Glomerular endothelial cell (primary cell): ENCODE data around the gene HMBS. TPM values are rescaled to one million over a fixed set of nuclear protein-coding genes. Genes with fewer than 3 reads are reported as not detected.
A peak's percentile ranks its signal among the peaks of the same experiment; 100 is the strongest.

Experiments used
- DNase-seq: peaks from one replicate; pipeline ENCODE4 v3.0.0-alpha.2; 2011; ENCODE audit warnings: low read depth, low spot score; ENCODE audit errors: extremely low read depth
- total RNA-seq: library from RNA; depleted of rRNA; stranded (reverse); fragments of >200 nt; gene quantifications from 2 replicates; pipeline ENCODE4 v1.2.3, GENCODE V29; 2015

The HMBS gene
- total RNA-seq, 1 donor from 2014 or later, result 10.1 TPM

DNA sequence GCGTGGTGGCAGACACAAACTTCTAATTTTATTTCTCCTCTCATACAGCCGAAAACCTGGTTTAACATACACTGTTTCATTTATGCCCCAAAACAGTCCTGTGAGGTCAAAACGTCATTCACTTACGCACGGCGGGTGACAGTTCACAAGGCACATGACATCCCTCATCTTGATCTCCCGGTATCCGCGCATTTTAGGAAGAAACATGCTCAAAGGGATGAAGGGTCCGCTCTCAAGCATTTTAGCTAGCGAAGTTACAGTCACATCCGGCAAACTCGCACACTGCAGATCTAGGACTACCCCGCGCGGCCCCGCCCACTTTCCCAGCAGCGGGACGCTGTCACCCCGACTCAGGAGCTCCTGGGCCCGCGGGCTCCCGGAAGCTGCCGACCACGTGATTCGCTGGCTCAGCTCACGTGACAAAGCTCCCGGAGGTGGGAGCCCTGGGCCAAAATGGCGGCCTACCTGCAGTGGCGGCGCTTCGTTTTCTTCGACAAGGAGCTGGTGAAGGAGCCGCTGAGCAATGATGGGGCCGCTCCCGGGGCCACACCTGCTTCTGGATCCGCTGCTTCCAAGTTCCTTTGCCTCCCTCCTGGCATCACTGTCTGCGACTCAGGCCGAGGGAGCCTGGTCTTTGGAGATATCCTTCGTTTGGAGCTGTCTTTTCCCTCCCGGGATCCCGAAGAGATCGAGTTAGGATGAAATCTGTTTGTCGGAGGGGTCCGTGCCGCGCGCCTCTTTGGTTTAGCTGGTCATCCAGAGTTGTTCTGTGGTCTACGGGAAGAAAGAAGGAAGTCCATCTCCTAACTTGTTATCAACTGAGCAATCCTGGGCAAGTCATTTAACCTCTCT lies 17.1 kb upstream of the HMBS start, which contains the start of gene VPS11:
VPS11 (plus strand) TSS at position 448 of the 852 bp plus-strand sequence; CDS start at position 454, 6 bp downstream.
- peak; percentile 71 for DNase-seq

DNA sequence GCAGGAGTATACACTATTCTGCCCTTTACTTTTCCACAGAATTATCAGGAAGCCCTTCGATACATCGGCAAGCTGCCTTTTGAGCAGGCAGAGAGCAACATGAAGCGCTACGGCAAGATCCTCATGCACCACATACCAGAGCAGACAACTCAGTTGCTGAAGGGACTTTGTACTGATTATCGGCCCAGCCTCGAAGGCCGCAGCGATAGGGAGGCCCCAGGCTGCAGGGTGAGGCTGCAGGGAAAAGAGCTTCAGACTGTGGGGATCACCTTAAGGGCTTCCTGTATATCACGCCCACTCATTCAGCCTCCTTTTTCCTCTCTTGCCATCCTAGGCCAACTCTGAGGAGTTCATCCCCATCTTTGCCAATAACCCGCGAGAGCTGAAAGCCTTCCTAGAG lies 6.8 kb upstream of the HMBS start:
- DNase-seq, result no peak

GRCh38 chr11:119078675-119079420 lies 5.8 kb upstream of the HMBS start:
- no peak for DNase-seq

DNA sequence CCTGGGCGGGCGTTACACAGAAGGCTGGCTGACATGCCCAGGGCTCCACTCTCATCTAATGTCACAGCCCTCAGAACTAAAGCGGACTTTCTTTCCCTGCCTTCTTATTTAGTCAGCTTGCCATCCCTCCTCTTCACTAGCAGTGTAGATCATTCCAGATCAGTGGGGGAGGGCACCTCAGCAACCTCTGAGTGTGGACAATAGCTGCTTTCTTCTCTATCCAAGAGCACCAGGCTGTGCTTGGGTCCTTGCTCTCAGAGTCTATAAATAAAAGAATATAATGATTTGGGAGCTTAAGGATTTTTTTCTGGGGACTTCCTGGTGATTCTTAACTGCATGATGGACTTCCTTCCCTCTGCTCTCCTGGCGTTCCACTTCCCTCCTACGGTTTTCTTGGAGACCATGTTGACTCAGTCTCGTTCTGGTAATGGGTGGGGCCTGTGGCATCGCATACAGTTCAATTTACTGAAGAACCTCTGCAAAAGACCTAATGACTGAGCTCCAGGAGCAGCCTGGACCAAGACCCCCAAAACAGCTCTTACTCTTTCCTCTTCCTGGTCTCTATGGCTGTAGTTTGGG lies 2.9 kb upstream of the HMBS start:
- no peak for DNase-seq

DNA sequence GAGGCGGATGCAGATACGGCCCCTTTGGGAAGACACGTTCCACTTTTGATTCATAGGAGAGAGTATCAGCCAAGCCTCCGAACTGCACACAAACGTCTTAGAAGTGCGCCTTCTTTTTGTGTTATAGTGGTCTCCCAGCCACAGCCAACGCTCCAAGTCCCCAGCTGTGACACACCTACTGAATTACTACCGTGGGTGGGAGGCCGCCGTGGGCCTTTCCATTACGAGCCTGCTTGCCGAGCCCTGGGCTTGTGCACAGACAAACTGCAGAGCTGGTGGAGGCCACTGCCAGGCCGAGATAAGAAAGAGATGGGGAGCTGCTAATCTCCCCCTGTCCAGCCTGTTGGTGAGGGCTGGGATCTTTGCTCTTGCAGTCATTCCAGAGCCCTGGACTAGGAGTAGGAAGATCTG lies 761 bp downstream of the HMBS start:
- no peak for DNase-seq

DNA sequence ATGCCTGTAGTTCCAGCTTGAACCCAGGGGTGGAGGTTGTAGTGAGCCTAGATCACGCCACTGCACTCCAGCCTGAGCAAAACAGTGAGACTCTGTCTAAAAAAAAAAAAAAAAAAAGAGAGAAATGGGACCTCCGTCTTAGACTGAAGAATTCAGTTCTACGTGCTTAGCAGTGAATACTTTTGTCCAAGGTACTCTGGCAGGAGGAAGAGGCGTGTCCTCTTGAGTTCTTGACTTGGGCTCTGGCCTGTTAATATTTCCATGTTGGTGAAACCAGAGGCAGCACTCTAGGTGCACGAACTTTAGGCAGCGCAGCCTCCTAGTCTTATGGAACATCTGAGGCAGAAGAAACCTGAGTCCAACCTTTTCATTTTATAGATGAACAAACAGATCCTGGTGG lies 2.4 kb downstream of the HMBS start:
- DNase-seq, result no peak

DNA sequence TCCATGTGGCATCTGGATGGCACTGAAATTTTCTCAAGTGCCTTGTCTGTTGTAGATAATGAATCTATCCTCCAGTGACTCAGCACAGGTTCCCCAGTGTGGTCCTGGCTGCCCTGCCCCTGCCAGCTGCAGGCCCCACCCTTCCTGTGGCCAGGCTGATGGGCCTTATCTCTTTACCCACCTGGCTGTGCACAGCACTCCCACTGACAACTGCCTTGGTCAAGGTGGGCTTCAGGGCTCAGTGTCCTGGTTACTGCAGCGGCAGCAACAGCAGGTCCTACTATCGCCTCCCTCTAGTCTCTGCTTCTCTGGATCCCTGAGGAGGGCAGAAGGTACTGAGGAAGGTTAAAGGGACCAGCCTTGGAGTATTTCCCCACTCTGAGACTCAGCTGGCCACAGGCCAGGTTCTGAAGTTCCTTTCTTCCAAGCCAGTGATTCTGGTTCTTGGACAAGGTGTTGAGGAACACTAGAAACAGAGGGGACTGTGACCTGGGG lies 3.1 kb downstream of the HMBS start:
- no peak for DNase-seq

DNA sequence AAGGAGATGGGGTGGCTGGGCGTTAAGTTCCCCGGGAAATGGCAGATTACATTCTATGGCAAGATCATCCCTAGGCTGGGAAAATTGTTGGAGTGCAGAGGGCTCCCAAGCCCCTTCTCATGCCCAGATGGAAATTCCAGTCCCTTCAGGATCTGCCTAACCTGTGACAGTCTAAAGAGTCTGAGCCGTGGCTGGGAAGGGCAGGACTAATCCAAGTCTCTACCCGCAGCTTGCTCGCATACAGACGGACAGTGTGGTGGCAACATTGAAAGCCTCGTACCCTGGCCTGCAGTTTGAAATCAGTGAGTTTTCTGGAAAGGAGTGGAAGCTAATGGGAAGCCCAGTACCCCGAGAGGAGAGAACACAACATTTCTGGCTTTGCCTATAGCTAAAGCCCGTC lies 3.7 kb downstream of the HMBS start:
- DNase-seq, result no peak

DNA sequence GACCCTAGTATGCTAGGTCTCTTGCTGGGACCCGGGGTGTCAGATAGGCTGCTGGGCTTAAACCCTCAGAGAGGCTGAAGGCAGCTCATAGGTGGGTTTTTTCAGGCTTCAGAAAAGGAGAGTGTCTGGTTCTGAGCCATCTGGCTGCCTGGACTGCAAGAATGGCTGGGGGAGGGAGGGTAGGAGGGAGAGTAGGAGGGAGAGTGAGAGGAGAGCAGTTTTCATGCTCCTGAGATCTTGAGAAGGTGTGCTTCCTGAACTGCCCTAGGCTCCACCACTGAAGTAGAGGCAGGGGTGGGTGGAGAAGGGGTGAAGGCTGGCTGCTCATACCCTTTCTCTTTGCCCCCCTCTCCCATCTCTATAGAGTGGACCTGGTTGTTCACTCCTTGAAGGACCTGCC lies 4.6 kb downstream of the HMBS start:
- no peak for DNase-seq

GRCh38 chr11:119091178-119091577 lies 6.5 kb downstream of the HMBS start:
- no peak for DNase-seq

DNA sequence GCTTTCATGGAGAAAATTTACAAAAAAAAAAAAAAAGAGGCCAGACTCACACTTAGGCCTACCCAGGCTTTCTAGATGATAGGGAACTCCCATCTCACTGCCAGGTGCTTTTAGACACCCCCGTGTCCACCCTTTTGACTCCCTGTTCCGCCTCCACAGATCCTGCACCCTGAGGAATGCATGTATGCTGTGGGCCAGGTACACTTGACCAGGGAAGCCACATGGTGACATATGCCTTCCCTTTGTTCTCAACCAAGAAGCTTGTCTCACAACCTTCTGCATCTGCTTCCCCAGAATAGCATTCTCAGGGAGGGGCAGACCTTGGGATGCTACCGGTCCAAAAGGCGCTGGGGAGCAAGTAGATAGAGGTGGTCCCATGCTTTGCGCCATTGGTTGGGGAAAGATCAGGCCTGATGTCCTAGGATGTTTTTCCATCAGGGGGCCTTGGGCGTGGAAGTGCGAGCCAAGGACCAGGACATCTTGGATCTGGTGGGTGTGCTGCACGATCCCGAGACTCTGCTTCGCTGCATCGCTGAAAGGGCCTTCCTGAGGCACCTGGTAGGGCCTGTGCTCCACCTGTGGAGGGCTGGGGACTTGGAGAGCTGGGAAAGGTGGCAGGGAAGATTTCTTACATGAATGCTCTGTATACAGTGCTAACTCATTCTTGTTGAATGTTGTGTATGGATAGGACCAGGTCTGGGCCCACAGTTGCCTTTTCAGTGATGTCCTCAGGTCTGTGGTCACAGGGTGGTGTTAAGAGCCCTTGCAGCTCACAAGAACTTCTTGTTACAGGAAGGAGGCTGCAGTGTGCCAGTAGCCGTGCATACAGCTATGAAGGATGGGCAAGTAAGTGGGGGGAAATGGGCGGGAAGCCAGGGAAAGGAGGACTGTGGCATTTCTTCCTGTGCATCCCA lies 7.5 kb downstream of the HMBS start:
- DNase-seq, result no peak

- no peak for DNase-seq
Observed at GRCh38 chr11:119092880-119093842, 8.5 kb downstream of the HMBS start.

DNA sequence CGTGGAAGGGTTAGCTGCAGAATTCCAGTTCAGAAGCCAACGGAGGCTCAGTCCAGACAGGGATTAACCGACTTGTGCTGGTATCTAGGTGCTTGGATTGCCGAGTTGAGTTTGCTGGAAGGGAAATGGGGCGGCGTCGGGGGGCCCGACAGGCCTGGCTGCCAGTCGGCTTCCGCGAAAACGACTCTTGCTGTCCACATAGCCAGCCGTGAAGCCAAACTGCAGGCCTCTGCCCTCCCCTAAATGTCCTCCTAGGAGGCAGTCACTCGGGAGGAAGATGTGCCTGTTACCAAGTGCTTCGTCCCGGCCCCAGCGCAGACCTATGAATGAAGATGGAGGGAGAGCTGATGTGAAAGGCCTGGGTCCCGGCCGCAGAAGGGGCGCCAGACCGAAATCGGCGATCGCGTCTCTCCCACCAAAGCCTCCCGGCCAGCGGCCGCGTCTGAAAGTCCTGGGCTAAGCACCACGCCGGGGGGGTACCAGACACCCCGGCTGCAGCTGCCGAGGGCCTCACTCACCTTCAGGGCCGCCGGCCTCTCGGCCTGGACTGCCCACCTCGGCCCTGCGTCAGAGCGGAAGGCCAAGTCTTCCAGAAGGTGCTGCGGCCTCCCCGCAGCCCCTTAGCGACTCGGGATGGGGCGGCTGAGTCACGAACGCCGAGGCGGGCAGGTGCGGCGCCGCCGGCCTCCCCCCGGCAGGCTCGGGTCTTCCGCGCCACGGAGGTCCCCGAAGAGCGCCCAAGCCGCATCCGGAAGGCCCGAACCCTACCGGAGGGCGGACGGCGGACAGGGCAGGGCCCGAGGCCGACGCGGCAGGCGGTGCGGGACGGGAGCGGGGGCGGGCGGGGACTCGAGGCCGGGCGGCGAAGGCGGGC lies 9.5 kb downstream of the HMBS start:
- no peak for DNase-seq

GRCh38 chr11:119094816-119095065 lies 10.1 kb downstream of the HMBS start:
- DNase-seq, result no peak

DNA sequence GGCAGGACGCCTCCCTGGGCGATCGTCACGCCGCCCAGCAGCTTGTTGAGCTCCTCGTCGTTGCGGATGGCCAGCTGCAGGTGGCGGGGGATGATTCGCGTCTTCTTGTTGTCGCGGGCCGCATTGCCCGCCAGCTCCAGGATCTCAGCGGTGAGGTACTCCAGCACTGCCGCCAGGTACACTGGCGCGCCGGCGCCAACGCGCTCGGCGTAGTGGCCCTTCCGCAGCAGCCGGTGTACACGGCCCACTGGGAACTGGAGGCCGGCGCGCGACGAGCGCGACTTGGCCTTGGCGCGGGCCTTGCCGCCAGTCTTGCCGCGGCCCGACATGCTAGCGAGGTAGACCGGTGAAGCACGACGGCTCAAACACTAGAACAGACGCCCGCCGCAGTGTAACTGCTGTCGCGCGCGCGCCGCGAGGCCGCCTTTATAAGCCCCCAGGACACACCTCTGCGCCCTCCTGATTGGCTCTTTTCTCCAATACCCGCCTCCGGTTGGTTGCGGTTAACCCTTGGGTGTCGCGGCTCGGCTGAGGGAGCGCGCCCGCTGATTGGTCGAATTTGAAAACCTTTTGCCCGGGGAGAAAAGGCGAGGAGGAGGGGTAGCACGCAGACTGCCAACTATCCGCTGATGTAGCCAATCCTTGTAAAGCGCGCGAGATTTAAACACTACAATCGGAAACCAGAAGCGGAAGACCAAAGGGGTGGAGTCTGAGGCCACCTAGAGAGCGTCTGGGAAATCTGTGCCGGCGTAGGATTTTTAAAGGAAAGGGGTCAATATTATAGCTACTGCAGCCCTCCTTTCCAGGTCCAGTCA lies 10.6 kb downstream of the HMBS start:
- peak; percentile 94 for DNase-seq

- no peak for DNase-seq
Observed at GRCh38 chr11:119099711-119100110, 15.0 kb downstream of the HMBS start.

DNA sequence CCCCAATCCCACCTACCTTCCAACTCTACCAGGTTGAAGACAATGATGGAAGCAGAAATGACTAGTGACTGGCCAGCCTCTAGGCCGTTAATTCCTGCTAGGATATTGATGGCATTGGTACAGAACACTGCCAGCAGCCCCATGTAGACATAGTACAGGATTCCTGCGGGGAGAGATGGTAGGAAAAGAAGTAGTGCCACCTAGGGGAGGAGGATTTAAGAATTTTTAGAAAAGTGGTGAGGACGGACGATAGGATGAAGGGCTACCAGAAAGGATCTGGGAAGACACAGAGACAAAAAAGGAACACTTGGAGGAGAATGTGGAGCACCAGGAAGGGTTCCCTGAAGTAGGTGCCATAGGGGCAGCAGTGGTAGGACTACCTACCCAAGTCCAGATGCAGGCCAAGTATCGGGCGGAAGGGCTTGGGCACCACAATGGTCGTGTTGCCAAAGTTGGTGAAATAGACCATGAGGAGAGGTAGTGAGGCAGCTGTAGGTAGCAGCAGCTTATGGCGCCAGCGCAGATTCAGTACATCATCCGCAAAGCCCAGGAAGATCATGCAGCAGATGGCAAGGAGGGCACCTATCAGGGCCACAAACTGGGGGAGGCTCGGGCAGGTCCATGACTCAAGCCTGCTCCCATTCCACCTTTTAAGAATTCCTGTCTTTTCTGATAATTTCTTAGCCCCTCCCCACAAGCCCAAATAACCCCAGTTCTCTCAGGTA lies 15.7 kb downstream of the HMBS start:
- DNase-seq, result no peak
